SH-SY5Y (cell line): Measurements from ENCODE around the gene AFG3L2.

Source experiments
- GATA2 ChIP-seq: IDR thresholded peaks from 2 replicates; pipeline ENCODE4 v1.6.1; 2011; ENCODE audit warnings: mild to moderate bottlenecking, low read depth, low read length
- GATA3 ChIP-seq: IDR thresholded peaks from 2 replicates; pipeline ENCODE4 v1.6.1; 2011; ENCODE audit warnings: low read depth, mild to moderate bottlenecking, low read length, moderate library complexity

Gene AFG3L2

GRCh38 chr18:12405066-12405465, 28.0 kb upstream of the AFG3L2 start:
- TF ChIP-seq GATA2 = no peak
- no peak for TF ChIP-seq GATA3

GRCh38 chr18:12403601-12404506, 26.8 kb upstream of the AFG3L2 start:
- TF ChIP-seq GATA2 (no peak), GATA3 (no peak)

- no peak for TF ChIP-seq GATA2
- TF ChIP-seq GATA3 = no peak
These were observed 24.9 kb upstream of the AFG3L2 start for GRCh38 chr18:12401881-12402280.

- TF ChIP-seq GATA3 (no peak), GATA2 (no peak)
These were observed 22.2 kb upstream of the AFG3L2 start for GRCh38 chr18:12399231-12399630.

DNA sequence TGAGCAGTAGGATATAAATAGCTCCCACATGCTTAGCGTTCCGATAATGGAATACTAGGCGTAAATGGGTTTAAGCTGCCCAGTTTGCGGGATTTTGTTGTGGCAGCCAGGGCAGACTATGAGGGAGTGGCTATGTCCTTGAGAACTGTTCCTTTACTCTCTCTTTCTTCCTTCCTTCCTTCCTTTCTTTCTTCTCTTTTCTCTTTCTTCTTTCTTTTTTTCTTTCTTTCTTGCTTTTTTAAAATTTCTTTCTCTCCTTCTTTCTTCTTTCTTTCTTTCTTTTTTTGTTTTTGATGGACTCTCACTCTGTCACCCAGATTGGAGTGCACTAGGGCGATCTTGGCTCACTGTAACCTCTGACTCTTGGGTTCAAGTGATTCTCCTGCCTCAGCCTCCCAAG, 21.6 kb upstream of the AFG3L2 start:
- no peak for TF ChIP-seq GATA2
- no peak for TF ChIP-seq GATA3

GRCh38 chr18:12397793-12398192, 20.8 kb upstream of the AFG3L2 start:
- TF ChIP-seq GATA2 (no peak), GATA3 (no peak)

GRCh38 chr18:12397254-12397653, 20.2 kb upstream of the AFG3L2 start:
- TF ChIP-seq GATA3 (no peak), GATA2 (no peak)

- no peak for TF ChIP-seq GATA3
- TF ChIP-seq GATA2 = no peak
These were observed 17.4 kb upstream of the AFG3L2 start for GRCh38 chr18:12394428-12394827.

DNA sequence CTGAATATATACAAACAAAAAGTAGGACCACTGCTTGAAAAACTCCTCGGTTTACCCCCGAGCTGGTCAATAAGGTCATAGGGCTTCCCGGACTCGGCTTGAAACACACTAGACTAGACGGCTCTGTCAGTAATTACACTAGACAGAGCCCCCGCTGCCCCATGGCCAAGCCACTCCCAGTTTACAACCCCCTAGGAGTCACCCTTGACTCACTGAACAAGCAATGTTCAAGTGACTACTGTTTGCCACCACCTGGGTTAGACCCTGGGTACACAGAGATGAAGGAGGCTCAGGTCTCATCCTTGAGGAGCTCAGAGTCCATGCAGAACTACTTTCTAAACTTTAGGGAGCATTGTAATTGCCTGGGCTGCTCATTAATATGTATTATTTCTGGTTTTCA, 17.0 kb upstream of the AFG3L2 start:
- TF ChIP-seq GATA2 (no peak), GATA3 (no peak)

GRCh38 chr18:12393510-12393909, 16.5 kb upstream of the AFG3L2 start:
- TF ChIP-seq GATA3 = no peak
- no peak for TF ChIP-seq GATA2

DNA sequence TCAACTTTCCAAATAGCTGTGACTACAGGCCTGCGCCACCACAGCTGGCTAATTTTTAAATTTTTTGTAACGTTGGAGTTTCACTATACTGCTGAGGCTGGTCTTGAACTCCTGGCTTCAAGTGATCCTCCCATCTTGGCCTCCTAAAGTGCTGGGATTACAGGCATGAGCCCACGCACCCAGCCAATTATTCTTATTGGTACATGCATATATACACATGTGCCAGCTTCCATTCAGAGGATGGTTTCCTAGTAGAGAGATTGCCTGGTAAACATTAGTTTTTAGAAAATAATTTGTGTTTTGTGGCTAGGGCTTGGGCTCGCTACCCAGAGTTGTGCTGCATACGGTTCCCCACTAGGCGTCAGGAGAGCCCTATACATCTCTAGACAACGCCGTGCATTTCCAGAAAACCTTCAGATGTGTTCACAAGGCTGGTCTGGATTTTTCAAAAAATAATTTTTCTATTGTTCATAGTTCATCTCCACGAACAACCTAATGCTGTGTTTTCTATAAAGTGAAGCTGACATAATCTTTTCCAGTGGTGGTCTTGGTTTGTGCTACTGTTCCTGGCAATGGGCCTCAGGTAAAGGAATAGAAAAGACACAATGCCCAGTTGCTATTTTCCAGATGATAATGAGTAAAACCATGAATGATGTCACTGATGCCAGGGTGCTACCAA, 14.6 kb upstream of the AFG3L2 start:
- no peak for TF ChIP-seq GATA2
- no peak for TF ChIP-seq GATA3

- TF ChIP-seq GATA3 (no peak), GATA2 (no peak)
These were observed 11.4 kb upstream of the AFG3L2 start for GRCh38 chr18:12388442-12388841.

DNA sequence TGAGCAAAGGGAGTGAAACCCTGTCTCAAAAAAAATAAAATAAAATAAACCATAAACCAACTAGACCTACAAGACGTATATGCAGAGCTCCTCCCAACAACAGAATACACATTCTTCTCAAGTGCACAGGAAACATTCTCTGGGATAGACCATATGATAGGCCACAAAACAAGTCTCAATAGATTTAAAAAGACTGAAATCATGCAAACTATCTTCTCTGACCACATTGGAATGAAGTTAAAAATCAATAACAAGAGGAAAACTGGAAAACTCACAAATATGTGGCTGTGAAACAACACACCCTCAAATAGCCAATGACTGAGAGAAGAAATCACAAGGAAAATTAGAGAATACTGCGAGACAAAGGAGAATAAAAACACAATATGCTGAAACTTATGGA, 7.2 kb upstream of the AFG3L2 start:
- no peak for TF ChIP-seq GATA2
- no peak for TF ChIP-seq GATA3

DNA sequence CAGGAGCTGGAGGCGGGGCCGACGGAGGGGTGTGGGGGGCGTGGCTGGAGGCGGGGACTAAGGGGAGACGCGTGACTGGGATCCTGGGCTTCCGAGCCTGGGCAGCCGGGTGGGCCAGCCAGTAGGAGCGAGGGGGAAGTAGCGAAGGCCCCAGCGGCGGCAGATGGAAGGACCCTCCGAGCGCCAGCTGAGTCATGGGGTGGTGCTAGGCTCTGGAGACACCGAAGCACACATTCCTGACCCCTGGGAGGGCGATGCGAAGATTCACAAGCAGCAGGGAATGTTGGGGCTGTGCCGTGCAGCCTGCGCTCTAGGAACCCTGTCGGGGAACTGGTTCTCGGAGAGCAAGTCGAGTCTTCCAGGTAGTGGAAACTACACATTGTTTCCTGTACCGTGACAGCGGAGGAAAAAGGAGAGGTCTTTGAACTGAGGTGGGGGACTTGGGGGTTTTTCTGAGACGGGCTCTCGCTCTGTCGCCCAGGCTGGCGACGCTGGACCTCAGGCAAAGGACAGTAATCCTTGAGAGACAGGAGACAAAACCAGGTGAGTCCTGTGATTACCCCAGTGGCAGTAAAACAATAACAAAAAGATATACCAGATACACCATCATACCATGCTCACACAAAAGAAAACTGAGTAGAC, 650 bp upstream of the AFG3L2 start:
- TF ChIP-seq GATA3 (no peak), GATA2 (no peak)
